Measurements from ENCODE around the gene ZBTB16. TPM values are rescaled to one million over a fixed set of nuclear protein-coding genes. Genes with fewer than 3 reads are reported as not detected.

Gene ZBTB16
- polyA plus RNA-seq, 1 donor (not counting 4 experiments of a cell fraction or from before 2014, with no cell fraction given): 0.18 TPM

DNA sequence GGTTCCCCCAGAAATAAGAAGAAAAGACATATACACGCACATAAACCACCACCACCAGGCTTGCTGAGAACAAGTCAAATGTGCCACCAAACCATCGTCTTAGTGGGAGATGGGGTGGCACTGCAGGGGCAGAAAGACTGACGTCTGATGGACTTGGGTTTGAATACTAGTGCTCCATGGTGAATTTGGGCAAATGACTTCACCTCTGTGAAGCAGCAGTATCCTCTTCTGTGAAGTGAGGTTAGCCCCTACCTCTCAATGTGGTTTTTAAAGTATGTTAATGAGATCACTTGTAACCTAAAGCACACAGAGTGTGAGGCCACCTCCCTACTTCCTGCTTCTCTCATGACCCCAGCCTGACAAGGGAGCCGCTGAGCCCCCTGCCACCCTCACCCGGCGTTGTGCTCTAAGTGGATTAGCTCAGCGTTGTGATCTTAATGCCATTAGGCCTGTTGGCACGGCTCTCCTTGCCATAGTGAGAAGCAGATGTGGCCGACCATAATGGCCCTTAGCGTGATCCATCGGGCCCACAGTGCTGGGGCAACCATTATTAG lies 14.4 kb downstream of the ZBTB16 start:
- TF ChIP-seq EZH2 (IDR thresholded peaks at IDR 0.05; ENCODE audit: low read length): no peak
- TF ChIP-seq, protein P1, sequence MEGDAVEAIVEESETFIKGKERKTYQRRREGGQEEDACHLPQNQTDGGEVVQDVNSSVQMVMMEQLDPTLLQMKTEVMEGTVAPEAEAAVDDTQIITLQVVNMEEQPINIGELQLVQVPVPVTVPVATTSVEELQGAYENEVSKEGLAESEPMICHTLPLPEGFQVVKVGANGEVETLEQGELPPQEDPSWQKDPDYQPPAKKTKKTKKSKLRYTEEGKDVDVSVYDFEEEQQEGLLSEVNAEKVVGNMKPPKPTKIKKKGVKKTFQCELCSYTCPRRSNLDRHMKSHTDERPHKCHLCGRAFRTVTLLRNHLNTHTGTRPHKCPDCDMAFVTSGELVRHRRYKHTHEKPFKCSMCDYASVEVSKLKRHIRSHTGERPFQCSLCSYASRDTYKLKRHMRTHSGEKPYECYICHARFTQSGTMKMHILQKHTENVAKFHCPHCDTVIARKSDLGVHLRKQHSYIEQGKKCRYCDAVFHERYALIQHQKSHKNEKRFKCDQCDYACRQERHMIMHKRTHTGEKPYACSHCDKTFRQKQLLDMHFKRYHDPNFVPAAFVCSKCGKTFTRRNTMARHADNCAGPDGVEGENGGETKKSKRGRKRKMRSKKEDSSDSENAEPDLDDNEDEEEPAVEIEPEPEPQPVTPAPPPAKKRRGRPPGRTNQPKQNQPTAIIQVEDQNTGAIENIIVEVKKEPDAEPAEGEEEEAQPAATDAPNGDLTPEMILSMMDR (optimal IDR thresholded peaks at IDR 0.05 in 1 of 3, IDR thresholded peaks at IDR 0.05 in 1 of 3, conservative IDR thresholded peaks at IDR 0.05 in 1 of 3; ENCODE audit: extremely low read depth in 1 of 3, insufficient read depth in 2 of 3, low read length in 3 of 3): no peak
- Histone ChIP-seq H4K20me1 (ENCODE audit: control insufficient read depth, extremely low read depth, insufficient read depth, low read length) (no peaks in the 10 kb centered on the region), H3K9ac (ENCODE audit: control insufficient read depth, extremely low read depth, insufficient read depth, low read length) (no peak overlapping the region), H3K9me3 (ENCODE audit: control insufficient read depth, low read depth, low read length) (no peaks in the 10 kb centered on the region), H3K79me2 (ENCODE audit: control insufficient read depth, insufficient read depth, low read length) (no peaks in the 10 kb centered on the region), H3K27ac (ENCODE audit: control insufficient read depth, insufficient read depth, low read length) (no peak overlapping the region), H2AFZ (ENCODE audit: control insufficient read depth, low read length) (no peak overlapping the region), H3K4me1 (ENCODE audit: control insufficient read depth, extremely low read depth, insufficient read depth, low read length) (no peaks in the 10 kb centered on the region), H3K4me2 (ENCODE audit: control insufficient read depth, extremely low read depth, insufficient read depth, low read depth, low read length) (no peak overlapping the region), H3K36me3 (ENCODE audit: control insufficient read depth in 2 of 2, extremely low read depth in 1 of 2, insufficient read depth in 2 of 2, low read length in 2 of 2) (no peaks in the 10 kb centered on the region), H3K9me1 (ENCODE audit: control insufficient read depth, extremely low read depth, insufficient read depth, low read length) (no peaks in the 10 kb centered on the region), H3K4me3 (ENCODE audit: control insufficient read depth in 2 of 3, extremely low read depth in 1 of 3, insufficient read depth in 2 of 3, low read depth in 1 of 3, low read length in 3 of 3) (no peak overlapping the region), H3K27me3 (ENCODE audit: control insufficient read depth, extremely low read depth, insufficient read depth, low read length) (peaks cover 25% of the 10 kb centered on the region)
- DNase-seq (ENCODE audit: low read depth, low spot score): no peak
- dilution Hi-C loops (cut with MboI; ENCODE audit: extremely low pct_ligation_motif_present, low sequenced_read_pairs): no loop called here
- FAIRE-seq: no peak

DNA sequence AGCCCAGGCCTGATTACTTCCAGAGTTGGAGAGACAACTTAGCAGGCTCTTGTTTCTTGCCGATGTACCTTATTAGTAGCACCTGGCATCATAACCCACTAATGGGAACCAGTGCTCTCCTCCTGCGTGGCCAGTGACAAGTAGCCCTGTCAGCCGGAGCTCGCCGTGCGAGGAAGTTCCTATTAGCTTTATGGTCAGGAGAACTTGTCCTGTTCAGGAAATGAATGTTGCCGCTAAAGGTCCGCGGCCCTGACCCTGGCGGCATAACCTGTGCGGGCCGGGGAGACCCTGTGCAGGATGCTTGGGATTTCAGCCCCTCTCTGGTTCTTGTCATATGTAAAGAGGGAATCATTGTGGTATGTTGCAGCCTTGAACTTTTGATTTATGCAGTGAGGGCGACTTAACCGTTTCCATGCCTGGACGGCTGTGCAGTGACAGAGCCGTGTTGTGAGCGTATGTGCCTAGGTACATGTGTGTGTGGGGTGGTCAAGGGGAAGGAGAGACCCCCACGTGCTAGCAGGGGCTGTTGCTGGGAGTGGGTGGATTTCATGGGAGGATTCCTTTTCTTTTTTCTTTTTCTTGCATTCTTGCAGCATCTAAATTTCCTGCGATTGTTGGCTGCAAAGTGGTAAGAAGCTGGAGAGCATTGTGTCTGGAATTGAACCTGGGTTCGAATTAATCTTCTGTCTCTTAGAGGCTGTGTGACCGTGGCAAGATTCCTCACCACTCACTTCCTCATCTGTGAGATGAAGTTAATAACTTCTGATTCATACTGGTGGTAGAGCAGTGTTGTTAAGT lies 15.2 kb downstream of the ZBTB16 start:
- Histone ChIP-seq H4K20me1 (ENCODE audit: control insufficient read depth, extremely low read depth, insufficient read depth, low read length) (no peaks in the 10 kb centered on the region), H3K4me2 (ENCODE audit: control insufficient read depth, extremely low read depth, insufficient read depth, low read depth, low read length) (no peak overlapping the region), H3K4me3 (ENCODE audit: control insufficient read depth in 2 of 3, extremely low read depth in 1 of 3, insufficient read depth in 2 of 3, low read depth in 1 of 3, low read length in 3 of 3) (no peak overlapping the region), H2AFZ (ENCODE audit: control insufficient read depth, low read length) (no peak overlapping the region), H3K27ac (ENCODE audit: control insufficient read depth, insufficient read depth, low read length) (no peak overlapping the region), H3K9me1 (ENCODE audit: control insufficient read depth, extremely low read depth, insufficient read depth, low read length) (no peaks in the 10 kb centered on the region), H3K9ac (ENCODE audit: control insufficient read depth, extremely low read depth, insufficient read depth, low read length) (no peak overlapping the region), H3K4me1 (ENCODE audit: control insufficient read depth, extremely low read depth, insufficient read depth, low read length) (no peaks in the 10 kb centered on the region), H3K27me3 (ENCODE audit: control insufficient read depth, extremely low read depth, insufficient read depth, low read length) (peaks cover 25% of the 10 kb centered on the region), H3K79me2 (ENCODE audit: control insufficient read depth, insufficient read depth, low read length) (no peaks in the 10 kb centered on the region), H3K36me3 (ENCODE audit: control insufficient read depth in 2 of 2, extremely low read depth in 1 of 2, insufficient read depth in 2 of 2, low read length in 2 of 2) (no peaks in the 10 kb centered on the region), H3K9me3 (ENCODE audit: control insufficient read depth, low read depth, low read length) (no peaks in the 10 kb centered on the region)
- no peak for DNase-seq (ENCODE audit: low read depth, low spot score)
- no peak for TF ChIP-seq EZH2 (IDR thresholded peaks at IDR 0.05; ENCODE audit: low read length)
- TF ChIP-seq, protein P1 (optimal IDR thresholded peaks at IDR 0.05 in 1 of 3, IDR thresholded peaks at IDR 0.05 in 1 of 3, conservative IDR thresholded peaks at IDR 0.05 in 1 of 3; ENCODE audit: extremely low read depth in 1 of 3, insufficient read depth in 2 of 3, low read length in 3 of 3): no peak
- FAIRE-seq: no peak
- dilution Hi-C loops (cut with MboI; ENCODE audit: extremely low pct_ligation_motif_present, low sequenced_read_pairs): no loop called here
